Activated gamma-delta T cell treated with anti-CD3 and anti-CD28 coated beads, Interleukin-2, amount 50 U/mL, for 16 hours (primary cell): ENCODE measurements around the gene ZBED3.

ENCODE experiments used
- DNase-seq: peaks from one replicate; pipeline ENCODE4 v3.0.0-alpha.2; 2020; ENCODE audit warnings: low read depth

ZBED3 gene

DNA sequence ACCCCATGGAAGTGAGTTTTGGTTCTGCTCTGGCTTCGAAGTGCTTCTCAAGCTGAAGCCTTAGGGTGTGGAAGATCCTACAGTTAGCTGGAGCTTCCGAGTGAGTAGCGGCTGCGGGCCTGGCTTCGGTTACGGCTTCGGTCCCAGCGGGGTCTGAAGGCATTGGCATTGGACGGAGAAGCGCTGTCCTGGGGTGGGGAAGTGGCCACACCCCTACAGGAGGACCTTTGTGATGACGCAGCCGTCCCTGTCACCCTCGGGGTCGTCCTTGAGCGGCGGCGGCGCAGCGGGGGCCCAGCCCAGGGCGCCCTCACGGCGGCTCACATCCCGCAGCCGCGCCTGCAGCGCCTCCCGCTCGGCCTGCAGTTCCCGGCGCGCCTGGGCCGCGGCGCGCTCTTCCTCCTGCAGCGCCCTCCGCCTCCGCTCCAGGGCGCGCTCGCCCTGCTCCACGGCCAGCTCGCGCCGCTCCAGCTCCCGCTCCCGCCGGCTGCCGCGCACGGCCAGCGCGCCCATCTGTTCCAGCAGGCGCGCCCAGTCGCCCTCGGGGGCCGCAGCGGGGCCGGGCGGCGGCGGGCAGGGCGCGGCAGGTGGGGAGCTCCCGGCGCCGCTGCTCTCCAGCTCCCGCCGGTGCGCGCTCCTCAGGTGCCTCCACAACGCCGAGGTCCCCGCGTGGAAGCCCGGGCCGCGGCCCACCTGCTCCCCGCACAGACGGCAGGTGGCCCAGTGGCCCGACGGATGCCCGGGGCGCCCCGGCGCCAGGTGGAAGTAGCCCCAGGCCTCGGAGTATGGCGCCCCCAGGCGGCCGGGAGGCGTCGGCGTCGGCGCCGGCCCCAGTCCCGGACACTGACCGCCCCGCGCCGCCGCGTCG is 9.9 kb downstream of the ZBED3 start:
- peak; percentile 27 for DNase-seq

DNA sequence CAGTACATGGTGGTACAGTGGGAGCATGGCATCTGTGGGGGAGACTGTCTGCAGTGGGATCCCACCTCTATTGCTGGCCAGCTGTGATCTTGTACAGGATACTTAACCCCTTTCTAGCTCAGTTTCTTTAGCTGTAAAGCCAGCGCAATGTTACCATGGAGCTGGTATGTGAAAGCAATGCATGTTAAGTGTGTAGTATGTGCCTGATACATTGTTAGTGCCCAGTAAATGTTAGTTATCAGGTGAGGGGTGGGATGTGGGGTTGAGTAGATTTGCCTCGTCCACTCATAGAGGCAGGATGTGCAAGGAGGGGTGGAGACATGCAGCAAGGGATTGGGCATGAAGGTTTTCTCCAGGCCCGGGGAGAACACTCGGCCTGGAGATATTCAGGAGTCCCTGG is 12.3 kb downstream of the ZBED3 start:
- DNase-seq = no peak

DNA sequence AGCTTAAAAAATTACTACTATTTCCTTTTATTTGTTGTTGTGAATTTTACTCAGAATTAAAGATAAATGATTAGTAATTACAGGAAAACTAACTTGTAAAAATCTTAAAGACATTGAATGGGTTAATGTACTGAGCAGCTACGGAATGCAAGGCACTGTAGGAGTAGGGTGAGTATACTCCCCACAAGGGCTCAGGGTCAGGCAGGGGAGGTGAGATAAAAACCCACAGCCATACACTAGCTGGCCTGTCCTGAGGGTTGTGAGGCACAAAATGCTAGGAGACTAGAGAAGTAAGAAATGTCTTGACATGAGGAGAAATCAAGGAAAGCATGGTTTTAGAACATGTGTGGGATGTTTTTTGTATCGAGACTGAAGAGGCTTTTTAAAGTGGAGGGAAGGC is 13.4 kb downstream of the ZBED3 start:
- no peak for DNase-seq

DNA sequence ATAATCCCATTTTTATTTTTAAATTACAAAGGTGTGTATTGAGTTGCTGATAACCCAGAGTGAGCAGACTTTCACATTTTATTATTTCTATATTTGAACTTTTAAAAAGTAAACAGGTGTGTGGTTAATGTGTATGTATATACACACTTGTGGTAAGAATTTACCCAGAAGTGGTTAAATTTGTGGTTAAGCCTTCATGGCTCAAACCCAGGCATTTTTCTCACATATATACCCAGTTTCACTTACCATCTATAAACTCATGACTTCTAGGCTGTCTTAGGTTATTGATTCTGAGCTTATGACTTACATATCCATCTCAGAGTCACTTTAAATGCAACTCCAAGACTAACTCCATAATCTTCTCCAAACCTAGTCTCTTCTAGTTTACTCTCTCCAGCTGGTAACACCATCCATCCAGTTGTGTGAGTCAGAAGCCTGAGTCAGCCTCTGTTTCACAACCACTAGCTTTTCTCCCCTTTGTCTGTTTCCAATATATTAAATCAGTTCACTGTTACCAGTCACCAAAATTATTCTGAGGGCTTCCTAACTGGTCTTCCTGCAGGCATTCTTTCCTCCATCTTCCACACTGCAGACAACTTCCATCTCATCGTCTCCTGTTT is 20.2 kb downstream of the ZBED3 start:
- DNase-seq = no peak

DNA sequence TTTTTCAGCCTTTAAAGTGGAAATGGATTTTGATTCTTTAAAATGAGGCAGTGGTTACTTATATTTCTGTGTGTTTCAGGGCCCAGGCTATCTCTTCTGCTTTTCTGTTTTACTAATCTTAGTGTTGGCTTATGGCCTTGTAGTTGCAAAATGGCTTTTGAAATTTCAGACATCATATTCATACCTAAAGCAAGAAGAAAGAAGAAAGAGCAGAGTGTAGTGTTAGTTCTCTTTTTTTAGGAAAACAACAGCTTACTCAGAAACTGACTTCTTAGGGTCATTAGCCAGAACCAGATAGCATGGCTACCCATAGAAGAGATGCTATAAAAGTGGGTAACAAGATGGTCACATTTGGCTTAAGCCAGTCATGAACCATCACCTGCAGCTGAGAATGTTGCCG is 20.9 kb downstream of the ZBED3 start:
- DNase-seq = no peak

DNA sequence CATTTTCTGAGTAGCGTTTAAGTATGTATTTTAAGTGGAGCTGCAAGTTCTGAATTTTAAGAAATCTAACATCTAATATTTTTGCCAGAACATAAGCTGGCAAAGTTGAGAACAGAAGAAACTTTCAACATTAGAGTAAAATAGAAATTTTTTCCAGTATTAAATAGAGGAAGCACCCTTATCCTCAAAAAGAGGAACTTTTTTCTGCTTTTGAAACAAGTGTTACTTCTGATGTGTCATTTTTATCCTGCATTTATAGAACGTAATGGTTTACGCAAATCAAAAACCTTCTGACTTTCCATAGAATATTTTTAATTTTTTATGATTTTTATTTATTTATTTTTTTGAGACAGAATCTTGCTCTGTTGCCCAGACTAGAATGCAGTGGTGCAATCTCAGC is 21.8 kb downstream of the ZBED3 start:
- no peak for DNase-seq

DNA sequence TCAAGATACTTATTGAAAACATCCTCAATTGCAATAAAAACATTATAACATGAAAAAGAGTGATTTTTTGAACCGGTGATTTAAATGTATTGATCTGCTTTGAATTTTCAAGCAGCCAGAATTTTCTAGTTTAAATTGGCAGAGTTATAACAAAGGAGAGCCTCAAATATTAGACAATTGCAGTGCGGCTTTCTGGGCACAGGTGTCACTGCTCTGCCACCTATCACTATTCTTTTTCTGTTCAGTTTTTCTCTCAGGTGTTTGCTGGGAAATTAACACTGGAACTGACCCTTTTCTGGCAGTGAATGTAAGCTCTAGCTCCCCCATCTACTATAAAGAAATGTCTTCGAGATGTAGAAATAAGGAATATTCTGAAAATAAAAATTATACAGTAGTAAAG is 23.0 kb downstream of the ZBED3 start:
- no peak for DNase-seq

DNA sequence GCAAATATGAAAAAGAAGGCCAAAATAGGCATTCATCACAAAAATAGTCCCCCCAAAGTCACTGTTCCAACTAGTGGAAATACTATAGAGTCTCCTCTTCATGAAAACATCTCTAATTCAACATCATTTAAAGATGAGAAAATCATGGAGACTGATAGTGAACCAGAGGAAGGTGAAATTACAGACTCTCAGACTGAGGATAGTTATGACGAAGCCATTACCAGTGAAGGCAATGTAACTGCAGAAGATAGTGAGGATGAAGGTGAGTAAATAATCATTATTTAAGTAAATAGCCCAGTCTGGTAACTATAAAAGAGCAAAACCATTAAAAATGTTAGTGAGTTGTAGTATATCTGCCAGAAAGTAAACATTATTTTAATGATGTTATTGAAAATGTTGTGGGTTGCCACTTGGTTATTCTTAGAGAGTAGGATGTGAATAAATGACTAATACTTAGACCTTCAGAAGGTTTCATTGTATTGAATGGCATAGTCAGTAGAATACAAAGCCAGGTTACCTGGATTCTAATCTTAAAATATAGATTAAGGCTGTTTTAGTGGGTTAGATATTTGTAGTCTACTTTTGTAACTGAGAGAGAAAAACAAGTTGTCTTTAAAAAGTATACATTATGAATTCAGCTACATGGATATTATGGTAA is 40.5 kb downstream of the ZBED3 start:
- DNase-seq = no peak

DNA sequence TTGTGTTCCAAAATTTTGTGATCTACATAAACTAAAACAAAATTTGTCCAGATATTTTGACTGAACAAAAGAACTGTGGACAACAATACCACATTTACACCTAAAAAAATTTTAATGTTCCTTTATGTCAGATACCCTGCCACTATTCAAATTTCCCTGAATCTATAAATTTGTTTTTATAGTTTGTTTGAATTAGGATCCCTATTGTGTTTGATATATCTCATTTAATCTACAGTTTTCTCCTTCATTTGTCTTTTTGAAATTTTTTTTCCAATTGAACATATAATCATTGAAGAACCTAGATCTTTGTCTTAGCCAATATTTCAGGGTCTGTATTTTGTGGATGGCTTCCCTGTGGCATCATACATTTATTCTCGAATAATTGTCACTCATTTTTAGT is 51.1 kb downstream of the ZBED3 start:
- DNase-seq = no peak

DNA sequence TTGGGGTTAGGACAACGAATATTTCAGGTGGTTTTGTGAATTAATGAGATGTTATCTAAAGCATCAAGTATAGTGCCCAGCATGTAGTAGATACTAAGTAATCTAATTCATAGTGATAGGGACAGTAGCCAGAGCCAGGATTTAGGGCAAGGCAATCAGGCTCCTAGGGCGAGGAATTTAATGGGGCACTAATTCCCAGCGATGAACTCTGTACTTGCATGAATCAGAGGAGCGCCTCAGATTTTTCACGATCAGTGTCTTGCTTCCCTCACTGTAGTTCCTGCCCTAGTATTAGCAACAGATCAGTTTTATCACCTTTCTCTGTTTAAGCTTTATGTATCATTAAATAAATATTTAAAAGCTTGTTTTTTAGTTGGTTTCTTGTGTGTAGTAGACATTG is 53.7 kb downstream of the ZBED3 start:
- no peak for DNase-seq

DNA sequence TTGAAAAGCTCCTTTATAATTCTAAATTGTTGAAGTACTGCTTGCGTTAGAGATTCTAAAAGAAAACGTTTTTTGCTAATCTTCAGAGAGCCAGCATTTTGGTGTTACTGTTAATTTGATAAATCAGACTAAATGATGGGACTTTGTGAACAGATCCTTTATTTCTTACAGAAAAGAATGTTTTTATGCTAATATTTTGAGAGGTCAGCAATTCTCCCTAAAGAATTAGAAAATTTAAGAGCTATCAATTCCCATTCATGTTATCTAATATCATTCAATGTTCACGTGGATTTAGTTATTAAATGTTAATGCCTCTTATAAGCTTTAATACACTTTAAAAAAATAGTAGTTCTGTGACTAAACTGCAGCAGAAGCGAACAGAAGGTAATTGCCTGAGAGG is 54.5 kb downstream of the ZBED3 start:
- no peak for DNase-seq

DNA sequence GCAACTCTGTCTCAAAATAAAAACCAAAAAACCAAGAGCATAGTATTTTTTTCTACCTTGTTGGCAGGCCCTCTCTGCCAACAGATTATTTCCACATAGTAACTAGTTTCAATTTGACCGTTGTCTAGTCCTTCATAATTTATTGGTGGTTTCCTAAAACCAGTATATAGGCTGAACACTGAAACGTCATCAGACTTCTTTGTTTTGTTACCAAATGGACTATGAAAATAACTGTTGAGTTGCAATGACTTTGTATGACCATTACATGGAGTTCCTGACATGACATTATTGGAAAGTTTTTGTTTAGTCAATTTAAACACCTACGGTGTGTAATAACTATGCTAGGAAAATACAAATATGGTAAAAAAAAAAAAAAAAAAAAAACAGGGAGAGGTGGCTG is 55.2 kb downstream of the ZBED3 start:
- no peak for DNase-seq

DNA sequence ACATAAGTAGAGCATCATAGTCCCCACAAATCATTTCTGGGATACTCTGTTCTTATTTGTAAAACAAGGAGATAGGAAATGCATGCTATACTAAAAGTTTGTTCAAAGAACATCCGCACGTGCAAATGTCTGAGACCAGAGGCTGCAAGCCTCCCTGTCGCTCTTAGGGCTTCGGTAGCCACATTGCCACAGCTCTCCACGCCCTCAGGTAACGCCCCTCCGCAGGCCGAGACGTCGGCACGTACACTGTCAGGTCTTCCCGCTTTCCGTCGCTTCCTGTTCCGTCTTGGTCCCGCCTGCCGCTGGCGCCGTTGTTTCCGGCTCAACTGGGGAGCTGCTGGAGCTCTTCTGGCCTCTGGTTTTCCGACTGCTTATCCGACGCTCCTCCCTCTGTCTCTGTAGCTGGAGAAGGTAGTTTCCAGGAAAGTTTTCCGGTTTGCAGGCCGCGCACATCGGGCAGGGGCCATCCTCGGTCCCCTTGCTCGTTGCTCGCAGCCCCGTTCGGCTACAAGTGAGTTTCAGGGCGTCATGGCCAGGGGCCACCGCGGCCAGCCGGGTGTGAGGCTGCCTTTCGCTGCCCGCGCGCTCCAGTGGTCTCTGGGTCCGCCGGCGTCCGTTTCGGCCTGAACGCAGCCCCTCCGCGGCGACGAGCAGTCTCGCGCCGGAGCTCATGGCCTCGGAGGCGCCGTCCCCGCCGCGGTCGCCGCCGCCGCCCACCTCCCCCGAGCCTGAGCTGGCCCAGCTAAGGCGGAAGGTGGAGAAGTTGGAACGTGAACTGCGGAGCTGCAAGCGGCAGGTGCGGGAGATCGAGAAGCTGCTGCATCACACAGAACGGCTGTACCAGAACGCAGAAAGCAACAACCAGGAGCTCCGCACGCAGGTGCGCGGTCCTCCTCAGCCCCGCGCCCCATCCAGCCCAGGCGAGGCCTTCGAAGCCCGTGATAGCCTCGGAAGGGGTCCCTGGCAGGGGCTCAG is 56.7 kb downstream of the ZBED3 start, which contains the start of gene AGGF1:
Gene AGGF1 (plus strand): TSS at position 308 of the 975 bp plus-strand sequence. CDS start 363 bp downstream, at position 671.
- peak; percentile 82 for DNase-seq

DNA sequence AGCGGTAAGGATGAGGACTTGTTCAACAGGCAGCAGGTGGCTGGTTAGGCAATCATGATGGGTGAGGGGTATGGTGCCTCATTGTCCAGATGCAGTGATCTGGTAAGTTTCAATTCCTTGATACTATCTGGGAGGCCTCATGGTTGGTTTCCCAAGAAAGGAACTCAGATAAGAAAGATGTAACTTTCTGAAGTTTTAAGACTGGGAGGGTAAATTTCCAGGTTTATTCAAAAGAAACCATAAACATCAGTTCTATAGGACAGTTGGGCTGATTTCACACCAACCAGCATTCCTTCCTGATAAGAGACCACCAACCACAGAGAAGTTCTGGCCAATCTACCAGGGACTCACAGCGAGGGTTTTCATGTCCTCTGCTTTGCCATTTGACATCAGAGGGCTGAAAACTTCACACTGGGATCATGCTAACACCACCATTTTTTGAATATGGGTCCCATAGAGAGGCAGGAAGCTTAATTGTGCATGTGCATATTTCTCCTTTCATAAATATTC is 57.7 kb downstream of the ZBED3 start:
- DNase-seq = no peak

DNA sequence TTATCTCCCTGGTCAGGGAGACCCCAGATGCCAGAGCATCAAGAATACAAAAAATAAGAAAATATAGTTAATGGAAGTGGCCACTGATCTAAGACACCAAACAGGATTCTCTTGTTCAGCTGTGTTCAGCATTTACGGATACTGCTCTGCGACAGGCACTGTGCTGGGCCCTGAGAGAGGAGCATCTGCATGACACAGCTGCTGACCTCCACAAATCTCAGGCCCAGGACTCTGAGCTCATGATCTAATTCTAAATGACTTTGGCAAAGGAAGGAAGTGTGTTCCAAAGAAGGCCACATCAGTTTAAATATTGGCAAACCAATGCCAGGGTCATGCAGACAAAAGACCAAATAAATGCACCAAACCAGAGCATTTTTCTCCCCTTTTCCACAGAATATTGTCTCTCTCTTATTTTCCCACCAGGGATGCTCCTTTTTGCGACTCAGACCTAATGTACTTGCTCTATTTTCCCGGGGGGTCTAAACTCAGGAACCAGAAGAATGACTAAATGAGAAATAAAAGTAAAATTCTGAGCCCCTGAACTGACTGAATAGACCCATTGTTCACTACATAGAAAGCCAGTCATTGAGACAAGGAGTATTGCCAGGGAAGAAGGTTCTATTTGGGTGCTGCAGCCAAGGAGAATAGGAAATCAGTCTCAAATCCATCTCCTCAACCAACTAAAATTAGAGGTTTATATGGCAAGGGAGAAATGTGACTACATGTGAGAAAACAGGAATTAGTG is 58.3 kb downstream of the ZBED3 start:
- no peak for DNase-seq

DNA sequence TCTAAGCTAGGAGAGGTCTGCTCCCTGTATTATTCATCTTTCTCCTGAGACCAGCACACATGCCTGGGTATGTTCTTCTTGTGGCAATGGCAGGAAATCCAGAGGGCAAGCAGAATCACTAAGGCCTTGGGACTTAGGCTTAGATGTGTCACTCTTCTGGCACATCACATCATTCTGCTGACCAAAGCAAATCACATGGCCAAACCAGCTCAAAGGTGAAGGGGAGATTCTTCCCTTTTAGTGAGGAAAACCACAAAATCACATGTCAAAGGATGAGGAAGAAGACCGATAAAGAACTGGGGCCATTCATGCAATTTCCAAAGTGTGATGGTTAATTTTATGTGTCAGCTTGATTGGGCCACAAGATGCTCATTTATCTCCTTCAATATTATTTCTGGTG is 62.6 kb downstream of the ZBED3 start:
- no peak for DNase-seq

DNA sequence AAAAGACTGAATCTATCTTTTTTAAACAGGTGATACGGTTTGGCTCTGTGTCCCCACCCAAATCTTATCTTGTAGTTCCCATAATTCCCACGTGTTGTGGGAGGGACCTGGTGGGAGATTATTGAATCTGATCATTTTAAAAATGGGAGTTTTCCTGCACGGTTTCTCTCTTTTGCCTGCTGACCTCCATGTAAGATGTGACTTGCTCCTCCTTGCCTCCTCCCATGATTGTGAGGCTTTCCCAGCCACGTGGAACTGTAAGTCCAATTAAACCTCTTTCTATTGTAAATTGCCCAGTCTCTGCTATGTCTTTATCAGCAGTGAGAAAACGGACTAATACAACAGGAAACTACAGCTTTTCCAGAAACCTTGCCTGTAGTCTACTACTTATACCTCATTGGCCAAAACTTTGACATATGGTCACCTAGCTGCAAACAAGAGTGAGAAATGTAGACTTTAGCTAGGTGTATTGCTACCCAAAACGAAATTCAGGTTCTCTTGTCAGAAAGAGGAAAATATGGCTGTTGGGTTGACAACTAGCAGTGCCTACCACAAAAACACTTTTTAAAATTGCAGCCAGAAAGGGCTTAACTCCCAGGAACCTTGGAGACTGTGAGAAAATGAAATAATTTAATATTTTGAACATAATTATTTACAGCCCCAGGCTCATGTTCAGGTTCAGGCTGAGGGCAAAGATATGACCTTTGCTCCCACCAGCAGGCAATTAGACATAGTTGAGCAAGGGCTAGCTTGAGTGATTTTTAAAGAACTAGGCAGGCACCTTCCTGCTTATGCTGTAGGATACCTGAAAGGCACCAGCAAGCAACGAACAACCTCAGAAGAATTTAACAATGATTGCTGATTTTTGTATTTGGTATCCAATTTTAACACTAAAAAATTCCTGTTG is 64.3 kb downstream of the ZBED3 start:
- no peak for DNase-seq
